Putamen (tissue), 1 donor: ENCODE results near the gene PRR16.

Source experiments
- DNase-seq: peaks from one replicate; pipeline ENCODE4 v3.0.0-alpha.2; 2016; ENCODE audit warnings: low spot score

PRR16 gene

DNA sequence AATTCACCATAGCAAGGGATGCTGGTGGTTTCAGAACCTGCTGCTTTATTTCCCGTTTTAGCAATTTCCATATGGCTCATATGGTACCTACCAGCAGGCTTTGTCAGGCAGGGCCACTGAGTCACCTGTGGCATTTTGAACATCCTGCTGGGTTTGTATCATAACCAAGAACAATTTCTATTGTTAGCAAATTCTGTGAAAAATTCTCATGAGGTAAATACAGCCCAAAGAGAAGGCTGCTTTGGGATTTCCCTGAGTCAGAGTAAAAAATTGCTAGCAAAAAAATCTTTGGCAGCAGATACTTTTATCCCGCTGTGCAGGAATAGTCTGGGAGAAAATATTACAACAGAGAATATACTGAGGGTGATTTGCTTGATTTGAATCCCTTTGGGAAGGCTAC, 52.7 kb downstream of the PRR16 start:
- no peak for DNase-seq

DNA sequence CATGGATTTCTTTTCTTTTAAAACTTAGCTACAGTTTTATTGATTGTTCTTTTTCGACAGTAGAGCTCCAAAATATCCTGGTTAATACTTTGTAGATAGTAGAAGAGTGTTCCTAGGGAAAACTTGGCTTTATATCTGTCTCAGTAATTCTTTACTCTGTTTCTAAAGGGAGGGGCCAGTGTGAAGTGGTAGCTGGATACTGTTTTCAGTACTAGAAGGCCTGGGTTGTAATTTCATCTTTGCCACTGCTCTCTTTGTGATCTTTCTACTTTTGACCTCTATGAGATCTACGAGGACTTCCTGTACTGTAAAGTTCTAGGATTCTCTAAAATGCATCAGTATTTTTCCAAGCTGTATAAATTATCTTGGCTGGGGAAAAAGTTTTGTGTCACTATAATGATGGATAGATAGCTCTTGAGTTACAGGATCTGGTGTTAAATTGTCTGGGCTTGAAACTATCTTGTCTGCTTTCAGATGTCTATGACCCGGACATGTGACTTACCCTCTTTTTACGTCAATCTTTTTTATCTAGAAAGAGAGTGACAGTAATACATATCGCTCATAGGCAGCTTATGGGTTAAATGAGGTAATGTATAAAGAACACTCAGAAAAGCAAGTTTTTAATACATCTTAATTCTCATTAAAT, 53.6 kb downstream of the PRR16 start:
- no peak for DNase-seq

DNA sequence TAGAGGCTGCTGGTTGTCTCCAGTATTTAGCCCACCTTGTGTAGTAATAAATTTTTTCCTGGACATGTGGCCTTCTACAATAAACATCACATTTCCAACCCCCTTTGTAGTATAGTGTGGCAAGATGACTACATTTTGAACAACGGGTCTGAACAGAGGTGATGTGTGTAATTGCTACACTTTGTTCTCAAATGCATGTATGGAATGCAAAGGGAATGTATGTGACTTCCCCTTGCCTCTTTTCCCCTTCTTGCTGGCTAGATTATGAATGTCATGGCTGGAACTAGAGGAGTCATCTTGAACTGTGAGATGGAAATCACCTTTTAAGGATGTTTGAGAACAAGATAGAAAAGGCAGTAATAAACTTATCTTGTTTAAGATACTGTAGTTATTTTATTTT, 54.5 kb downstream of the PRR16 start:
- DNase-seq = no peak

DNA sequence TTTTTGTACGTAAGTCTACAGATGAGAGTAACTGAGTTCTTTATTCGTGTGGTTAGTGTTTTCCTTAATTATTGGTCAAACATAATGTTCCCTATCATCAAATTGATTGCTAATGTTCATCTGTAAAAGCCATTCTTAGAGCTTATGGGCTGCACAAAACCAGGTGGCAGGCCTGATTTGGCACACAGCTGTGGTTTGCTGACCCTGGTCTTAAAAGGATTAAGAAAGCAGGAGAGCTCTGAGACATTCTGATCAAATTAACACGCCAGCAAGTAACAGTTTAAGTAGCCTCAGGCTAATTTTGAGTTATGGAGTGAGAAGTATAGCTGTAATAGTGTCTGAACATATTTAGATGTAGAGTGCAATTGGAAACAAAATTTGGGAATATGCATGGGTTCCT, 63.2 kb downstream of the PRR16 start:
- DNase-seq = no peak

DNA sequence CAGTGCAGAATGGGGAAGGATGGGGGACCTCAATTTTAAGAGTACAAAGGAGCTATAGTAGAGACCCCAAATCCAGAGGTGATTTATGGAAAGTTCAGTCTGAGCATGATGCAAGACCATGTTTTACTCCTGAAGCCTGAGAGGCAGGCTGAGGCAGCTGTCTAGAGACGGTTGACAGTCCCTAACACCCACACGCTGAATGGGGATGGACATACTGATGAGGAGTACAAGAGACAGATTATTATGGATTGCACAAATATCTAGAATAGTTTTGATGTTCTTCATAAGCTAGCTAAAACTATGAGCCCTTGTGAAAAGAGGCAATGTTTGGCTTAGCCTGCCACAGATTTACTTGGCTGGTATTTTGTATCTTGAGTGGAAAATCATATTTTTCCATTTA, 64.5 kb downstream of the PRR16 start:
- DNase-seq = no peak

DNA sequence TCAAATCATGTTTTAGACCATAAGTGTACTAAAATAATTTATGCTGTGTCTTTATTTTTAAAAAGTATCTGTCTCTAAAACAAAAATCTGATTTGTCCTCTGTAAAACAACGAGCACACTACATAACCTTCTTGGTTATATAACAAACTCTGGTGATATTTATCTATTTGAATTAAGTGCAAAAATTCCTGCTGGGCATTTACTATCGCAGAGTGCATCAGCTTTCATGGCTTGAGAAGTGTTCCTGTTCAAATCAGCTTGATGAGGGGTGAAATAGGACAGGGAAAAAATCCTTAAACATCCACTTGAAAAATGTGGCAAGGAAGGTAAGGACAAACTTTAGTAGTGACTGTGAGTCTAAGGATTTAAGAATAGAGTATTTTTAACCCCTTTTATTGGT, 65.3 kb downstream of the PRR16 start:
- DNase-seq = no peak

DNA sequence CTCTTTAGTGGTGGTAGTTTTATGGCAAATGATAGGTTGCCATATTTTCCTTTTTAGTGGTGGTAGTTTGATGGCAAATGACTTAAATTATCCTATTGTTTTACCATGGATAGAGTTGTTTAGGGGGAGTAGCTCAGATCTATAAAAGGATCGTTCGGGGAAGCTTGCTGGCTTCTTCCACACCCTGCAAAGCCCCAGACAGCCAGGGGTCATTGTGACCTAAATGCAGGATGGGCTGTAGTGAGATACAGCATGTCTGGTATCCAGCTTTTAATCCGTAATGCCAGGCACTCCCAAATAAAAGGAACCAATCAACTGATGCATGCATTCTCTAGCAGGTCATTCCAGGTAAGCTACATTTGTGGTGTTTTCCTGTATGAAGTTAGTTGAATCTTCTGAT, 67.1 kb downstream of the PRR16 start:
- no peak for DNase-seq

DNA sequence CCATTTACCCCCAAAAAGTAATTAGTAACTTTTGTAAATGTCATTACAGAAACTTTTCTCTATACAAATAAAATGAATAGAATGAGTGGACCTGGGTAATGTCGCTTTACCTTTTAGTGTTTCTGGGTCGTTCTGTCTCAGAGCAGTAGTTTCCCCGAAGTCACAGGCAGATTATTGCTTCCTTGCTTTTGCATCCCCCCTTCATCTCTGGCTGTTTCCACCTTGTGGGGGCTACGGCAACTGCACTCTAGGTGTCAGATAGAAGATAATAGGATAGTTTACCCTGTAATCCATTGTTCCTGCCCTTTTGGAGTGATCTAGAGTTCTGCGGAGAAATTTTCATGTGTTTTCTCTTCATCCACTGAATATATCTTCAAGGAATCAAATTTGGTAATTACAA, 68.7 kb downstream of the PRR16 start:
- DNase-seq = no peak

DNA sequence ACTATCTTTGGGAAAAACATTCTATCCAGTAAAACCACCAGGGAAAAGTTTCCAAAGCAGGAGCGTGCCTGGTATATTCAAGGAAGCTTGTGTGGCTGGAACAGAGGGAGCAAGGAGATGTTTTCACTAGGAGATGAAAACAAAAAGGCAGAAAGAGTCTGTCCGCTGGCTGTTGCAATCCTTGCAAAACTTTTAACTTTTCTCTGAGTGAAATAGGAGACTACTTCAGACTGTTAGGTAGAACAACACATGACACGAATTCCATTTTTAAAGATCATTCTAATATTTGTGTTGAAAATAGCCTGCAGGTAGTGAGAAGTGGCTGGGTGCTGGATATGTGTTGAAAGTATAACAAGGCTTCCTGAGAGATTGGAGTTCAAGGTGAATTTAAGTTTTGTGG, 69.5 kb downstream of the PRR16 start:
- DNase-seq = no peak

DNA sequence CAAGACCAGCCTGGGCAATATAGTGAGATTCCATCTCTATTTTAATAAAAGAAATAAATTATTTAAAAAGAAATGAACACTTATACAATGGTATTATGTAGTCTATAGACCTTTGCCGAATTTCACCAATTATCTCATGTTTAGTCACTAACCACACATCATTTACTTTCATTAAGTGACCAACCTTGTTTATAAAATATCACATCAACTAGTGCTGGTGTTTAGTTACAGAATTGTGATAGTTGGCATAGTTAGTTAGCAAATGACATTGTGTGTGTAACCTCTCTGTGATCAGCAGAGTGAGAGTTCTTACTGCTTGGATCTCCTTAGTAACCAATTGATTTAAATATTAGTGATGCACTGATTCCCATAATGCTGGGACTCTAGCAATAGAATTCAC, 71.8 kb downstream of the PRR16 start:
- no peak for DNase-seq

DNA sequence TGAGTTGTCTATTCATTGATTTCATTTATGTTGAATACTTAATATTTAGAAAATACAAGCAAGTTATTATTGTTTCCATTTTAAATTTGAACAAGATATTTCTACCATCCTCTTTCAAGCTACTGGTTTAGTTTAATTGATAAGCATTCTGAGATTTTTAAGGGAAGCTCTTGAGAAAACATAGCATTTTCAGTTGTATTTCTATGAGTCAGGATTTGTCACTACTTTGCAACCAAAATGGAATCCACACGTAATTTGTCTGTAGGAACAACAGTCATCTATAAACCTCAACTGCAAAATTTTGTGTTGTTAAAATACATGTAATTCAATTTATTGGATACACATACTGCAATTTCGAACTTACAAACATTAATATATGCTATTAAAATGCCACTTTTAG, 74.0 kb downstream of the PRR16 start:
- no peak for DNase-seq

DNA sequence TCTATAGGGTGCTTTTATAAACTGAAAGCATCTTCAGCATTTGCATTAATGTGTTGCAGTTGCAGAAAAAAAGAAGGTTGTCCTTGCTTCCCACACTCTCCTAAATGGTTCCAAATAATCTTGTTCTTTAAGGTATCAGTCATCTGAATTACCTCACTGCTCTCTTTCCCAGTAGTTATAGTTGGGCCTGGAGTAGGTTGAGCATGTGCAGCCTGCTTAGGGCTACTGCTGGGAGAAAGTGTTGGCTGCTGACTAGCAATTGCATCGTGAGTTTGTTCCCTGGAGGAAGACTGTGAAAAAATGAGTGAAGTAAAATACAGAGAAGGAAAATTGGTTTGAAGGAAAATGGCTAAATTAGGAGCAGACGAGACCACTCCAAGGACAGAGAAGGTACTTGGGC, 74.5 kb downstream of the PRR16 start:
- DNase-seq = no peak

DNA sequence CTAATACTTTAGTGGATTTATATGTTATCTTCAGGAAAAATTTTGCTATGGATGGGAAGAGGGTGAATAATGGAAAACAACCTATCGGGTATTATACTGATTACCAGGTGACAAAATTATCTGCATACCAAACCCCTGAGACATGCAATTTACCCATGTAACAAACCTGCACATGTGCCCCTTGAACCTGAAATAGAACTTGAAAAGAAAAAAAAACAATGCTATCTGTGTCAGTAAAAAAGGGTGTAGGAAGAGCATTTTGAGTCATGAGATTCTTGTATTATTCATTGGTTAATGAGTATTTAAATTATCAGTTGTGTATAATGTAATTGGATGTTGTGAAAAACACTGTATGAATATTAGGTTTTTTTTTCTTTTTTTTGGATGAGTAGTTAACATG, 75.4 kb downstream of the PRR16 start:
- no peak for DNase-seq

DNA sequence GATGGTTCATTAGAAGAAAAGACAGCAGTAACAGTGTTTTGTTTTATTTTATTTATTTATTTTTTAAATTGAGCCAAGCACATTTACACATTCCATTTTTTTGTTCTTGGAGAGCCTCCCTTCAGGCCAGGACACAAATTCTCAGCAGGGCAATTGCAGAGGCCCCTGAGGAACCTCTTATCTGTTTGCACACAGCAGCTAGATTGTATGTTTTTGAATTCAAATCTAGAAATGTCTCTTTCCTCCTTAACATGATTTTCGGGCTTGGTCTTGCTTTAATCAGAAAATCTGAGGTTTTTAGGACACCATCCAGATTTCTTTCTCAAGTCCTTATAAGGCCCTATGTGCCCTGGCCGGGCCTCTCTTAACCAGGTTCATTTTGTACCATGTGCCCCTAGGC, 76.0 kb downstream of the PRR16 start:
- no peak for DNase-seq

DNA sequence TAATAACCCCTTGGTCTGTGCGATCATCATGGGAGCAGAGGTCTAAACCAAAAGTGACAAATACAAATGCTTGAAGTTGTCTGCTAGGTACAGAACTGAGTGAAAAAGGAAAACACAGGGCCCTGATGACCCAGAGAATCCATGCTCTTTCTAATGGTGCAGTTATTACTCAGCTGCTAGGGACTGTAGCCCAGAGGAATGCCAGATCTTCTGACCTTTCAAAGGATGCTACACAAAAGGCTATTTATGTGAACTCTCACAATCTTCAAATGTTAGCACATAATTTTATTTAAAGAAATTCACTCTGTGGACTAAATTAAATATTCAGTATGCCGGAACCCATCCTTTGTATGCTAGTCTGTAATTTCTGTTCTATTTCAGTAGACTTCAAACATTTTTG, 79.9 kb downstream of the PRR16 start:
- no peak for DNase-seq

DNA sequence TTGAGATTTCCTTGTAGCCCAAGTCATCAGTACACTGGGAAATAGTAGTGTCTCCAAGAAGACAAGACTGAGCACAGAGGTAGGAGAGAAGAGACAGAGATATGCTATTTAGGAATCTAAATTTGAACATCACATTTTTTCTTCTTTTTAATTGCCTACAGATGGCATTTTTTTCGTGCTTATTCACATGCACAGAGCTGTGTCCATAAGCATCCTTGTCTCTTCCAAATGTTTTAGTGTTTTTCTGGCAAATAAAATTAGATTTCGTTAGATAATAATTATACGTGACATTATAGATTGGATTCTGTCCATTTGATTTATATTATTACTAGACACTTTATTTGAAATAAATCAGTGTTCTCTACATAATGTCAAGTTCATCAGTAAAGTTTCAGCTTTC, 80.9 kb downstream of the PRR16 start:
- DNase-seq = no peak

DNA sequence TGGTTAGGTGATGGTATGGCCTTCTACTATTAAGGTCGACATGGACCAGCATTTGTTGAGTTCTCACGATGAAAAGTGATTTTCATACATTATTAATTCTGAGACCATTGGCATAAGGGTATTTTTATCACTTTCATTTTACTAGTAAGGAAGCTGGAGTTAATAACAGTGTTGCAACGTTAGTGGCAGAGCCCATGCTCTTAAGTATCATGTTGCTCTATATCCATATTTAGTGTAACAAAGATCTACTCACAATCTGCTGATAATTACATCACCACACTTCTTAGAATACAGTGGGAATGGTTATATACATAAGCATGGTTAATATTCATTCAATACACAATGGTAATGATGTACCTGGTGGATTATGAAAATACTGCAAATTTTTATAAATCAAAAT, 81.9 kb downstream of the PRR16 start:
- no peak for DNase-seq

DNA sequence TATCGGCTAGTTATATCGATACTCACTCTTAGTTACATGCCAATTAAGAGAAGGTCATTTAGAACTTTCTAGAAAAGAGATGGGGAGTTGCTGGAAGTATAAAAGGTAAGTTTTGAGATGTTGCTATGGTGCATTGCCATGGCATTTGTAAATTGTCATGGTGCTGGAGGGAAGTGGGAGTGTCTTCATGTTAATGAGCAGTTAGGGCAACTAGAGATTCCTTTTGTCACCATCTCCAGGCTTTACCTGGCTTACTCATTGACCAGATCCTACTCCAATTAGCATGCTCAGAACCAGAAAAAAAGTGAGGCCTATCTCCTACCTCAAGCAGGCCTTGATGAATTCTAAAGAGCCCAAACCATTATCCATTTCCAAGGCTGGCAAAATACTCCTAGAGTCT, 82.8 kb downstream of the PRR16 start:
- DNase-seq = no peak

DNA sequence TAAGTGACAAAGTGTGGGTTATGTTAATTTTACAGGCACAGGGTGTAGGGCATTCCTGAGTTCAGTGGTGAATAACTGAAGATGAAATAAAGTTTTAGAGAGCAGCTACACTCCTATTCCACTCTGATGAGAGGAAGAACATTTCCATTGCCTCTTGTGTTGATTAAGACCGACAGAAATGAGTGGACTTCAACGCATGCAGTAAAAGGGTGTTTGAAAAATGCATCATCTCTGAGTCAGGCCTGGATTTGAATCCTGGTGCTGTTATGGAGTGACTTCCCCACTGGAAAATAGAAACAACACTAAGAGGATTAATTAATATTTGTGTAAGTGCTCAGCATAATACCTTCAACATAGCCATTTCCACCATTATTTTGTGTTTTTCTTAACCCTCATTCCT, 86.3 kb downstream of the PRR16 start:
- DNase-seq = no peak

DNA sequence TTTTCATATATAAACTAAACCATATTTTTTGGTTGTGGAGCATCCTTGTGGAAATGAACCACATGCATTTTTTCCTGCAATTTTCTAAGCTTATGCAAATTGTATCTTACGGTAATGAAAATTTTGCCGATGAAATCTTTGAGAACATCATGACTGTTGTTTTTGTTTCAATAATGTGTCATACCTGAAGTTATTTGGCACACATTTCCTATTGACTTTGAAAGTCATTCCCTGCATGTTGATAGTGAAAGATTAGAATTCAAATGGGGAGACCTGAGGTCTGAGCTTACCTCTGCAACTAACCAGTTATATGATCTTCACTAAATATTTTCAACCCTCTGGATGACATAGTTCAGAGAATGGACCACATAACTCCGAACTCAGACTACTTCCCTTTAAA, 88.5 kb downstream of the PRR16 start:
- no peak for DNase-seq

DNA sequence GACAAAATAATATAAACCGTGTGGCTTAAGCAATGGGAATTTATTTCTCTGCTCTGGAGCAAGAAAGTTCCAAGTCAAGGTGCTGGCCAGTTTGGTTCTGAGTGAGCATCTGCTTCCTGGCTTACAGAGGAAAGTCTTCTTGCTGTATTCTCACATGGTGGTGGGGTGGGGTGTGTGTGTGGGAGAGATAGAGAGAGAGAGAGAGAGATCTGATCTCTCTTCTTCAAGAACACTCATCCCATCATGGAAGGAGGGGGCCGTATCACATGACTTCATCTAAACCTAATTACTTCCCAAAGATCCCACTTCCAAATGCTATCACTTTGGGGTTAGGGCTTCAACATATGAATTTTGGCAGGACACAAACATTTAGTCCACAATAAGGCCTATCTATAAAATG, 91.2 kb downstream of the PRR16 start:
- DNase-seq = no peak

DNA sequence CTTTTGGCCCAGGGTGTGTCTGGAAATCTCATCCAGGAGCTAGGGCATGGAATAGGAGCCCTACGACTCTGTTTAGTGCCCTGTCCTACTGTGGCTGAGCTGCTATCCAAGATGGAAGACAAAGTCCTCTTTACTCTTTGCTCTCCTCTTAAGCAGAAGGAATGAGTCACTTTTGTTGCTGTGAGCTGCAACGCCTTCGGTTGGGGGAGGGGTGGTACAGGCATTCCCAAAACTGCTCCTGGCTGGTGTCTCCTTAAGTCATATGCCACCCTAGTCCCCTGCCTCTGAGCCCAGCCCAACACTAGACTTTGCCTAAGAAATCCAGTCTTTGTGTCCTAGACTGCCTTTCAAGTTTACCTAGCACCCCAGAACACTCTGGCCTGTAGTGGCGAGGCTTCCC, 99.9 kb downstream of the PRR16 start:
- DNase-seq = no peak

DNA sequence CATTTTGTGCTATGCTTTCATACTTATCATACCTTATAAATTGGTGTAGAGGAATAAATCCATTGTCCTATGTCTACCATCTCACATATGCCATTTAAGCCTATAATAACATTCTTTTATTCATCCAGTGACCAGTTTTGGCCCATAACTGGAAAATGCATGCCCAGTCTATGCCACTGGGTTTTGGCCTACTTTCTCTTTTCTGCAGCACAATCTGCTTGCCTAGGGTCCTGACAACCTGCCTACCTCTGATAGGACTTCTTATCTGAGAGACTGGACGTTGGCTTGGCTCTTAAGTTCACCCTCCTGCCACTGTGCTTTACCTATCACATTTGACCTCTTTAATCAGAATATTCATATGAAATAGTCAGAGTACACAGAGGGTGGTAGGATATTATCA, 103.0 kb downstream of the PRR16 start:
- DNase-seq = no peak

DNA sequence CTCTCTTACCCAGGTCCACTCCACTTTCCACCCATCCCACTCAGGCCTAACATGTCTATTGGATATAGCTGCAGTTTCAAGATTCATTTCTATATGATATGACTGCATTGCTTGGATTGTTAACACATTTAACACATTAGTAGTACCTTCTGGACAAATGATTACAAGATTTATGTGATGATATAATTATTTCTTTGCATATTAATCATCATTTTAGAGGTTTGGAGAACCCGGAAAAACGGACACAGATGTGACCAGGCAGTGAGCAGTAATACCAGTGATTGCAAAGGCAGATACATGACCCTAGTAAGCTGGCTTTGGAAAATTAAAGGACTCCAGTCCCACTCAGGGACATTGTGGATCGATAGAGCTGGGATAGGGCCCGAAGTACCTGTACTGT, 103.8 kb downstream of the PRR16 start:
- no peak for DNase-seq

DNA sequence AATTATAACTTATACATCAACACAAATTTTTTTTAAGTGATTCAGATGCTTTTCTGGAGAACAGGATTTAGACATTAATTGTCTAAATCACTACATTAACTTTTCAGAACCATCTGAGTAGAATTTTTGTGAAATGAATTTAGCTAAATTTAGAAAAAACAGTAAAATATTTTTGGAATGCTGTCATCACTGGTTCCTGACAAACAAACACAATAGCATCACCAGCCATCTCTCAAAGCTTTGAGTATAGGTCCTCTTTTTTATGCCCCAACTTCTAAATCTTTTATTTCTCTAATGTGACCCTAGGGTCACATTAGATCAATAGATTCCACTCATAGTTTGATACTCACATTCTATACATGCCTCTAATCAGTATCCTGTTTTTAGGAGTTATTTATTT, 104.6 kb downstream of the PRR16 start:
- DNase-seq = no peak
